ENCODE results near the gene MIGA2.

MIGA2 gene

GRCh38 chr9:129071526-129072126 is 35.2 kb downstream of the MIGA2 start:
- peak; percentile 80 for DNase-seq (ENCODE audit: low spot score)

GRCh38 chr9:129072171-129072570 is 35.7 kb downstream of the MIGA2 start:
- peak; percentile 32 for DNase-seq (ENCODE audit: low spot score)

GRCh38 chr9:129073404-129073803 is 37.0 kb downstream of the MIGA2 start:
- DNase-seq (ENCODE audit: low spot score) = no peak

- DNase-seq (ENCODE audit: low spot score) = no peak
Measured at GRCh38 chr9:129074106-129074505, 37.7 kb downstream of the MIGA2 start.

- no peak for DNase-seq (ENCODE audit: low spot score)
Measured at GRCh38 chr9:129075996-129076639, 39.7 kb downstream of the MIGA2 start.

GRCh38 chr9:129076640-129077037 is 40.2 kb downstream of the MIGA2 start:
- no peak for DNase-seq (ENCODE audit: low spot score)

GRCh38 chr9:129077236-129077635 is 40.8 kb downstream of the MIGA2 start:
- DNase-seq (ENCODE audit: low spot score) = no peak

GRCh38 chr9:129078691-129079503 is 42.5 kb downstream of the MIGA2 start:
- no peak for DNase-seq (ENCODE audit: low spot score)

- no peak for DNase-seq (ENCODE audit: low spot score)
Measured at GRCh38 chr9:129079829-129080228, 43.4 kb downstream of the MIGA2 start.

GRCh38 chr9:129080298-129080600 is 43.8 kb downstream of the MIGA2 start:
- DNase-seq (ENCODE audit: low spot score) = no peak

- DNase-seq (ENCODE audit: low spot score) = peak; percentile 99
Measured at GRCh38 chr9:129080601-129081387, 44.4 kb downstream of the MIGA2 start, which contains the start of gene DOLPP1. Gene DOLPP1, plus strand, starts transcription at chr9:129081111. Its CDS starts 21 bp downstream, at chr9:129081132.

- no peak for DNase-seq (ENCODE audit: low spot score)
Measured at GRCh38 chr9:129081388-129081904, 45.0 kb downstream of the MIGA2 start.

GRCh38 chr9:129084087-129084486 is 47.7 kb downstream of the MIGA2 start:
- no peak for DNase-seq (ENCODE audit: low spot score)

GRCh38 chr9:129089246-129089645 is 52.8 kb downstream of the MIGA2 start:
- no peak for DNase-seq (ENCODE audit: low spot score)

GRCh38 chr9:129093602-129094386 is 57.4 kb downstream of the MIGA2 start:
- no peak for DNase-seq (ENCODE audit: low spot score)

- no peak for DNase-seq (ENCODE audit: low spot score)
Measured at GRCh38 chr9:129094387-129095169, 58.2 kb downstream of the MIGA2 start.

GRCh38 chr9:129095170-129095667 is 58.8 kb downstream of the MIGA2 start:
- no peak for DNase-seq (ENCODE audit: low spot score)

GRCh38 chr9:129095908-129096307 is 59.5 kb downstream of the MIGA2 start:
- DNase-seq (ENCODE audit: low spot score) = no peak

- DNase-seq (ENCODE audit: low spot score) = no peak
Measured at GRCh38 chr9:129097671-129098306, 61.4 kb downstream of the MIGA2 start.

GRCh38 chr9:129098328-129098727 is 61.9 kb downstream of the MIGA2 start:
- DNase-seq (ENCODE audit: low spot score) = no peak

Measured in hematopoietic multipotent progenitor cell treated with erythropoietin and hydrocortisone succinate and interleukin-3 and kit ligand, for 17 days (in vitro differentiated cells).